HG03159 (cell line): ENCODE results near the gene HUS1B.

Source experiments
- ATAC-seq: cut with Tn5 transposase; IDR thresholded peaks from one replicate; pipeline ENCODE4 v1.9.1; 2021; ENCODE audit warnings: mild to moderate bottlenecking, moderate library complexity; ENCODE audit not compliant: unreplicated experiment

Gene HUS1B

DNA sequence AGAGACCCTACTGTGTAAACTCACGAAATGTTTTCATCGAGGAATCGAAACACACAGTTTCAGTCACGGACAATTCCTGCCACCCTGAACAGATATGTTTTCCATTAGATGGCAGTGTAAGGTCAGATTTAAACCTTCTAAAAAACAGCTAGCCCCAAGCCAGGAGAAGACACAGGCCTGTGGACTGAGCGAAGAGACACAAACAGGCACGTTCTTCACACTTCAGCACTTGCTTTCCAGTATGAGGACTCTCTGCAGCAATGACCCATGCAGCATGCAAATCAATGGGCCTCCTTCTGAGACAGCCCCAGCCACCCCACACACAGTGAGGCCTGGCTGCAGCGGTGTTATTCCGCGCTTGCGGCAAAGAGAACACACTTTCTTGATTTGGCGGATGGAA, 31.9 kb downstream of the HUS1B start:
- ATAC-seq: no peak

GRCh38 chr6:622462-622861, 34.4 kb downstream of the HUS1B start:
- no peak for ATAC-seq

- no peak for ATAC-seq
Observed at GRCh38 chr6:621931-622330, 35.0 kb downstream of the HUS1B start.

- ATAC-seq: no peak
Observed at GRCh38 chr6:620950-621349, 36.0 kb downstream of the HUS1B start.

DNA sequence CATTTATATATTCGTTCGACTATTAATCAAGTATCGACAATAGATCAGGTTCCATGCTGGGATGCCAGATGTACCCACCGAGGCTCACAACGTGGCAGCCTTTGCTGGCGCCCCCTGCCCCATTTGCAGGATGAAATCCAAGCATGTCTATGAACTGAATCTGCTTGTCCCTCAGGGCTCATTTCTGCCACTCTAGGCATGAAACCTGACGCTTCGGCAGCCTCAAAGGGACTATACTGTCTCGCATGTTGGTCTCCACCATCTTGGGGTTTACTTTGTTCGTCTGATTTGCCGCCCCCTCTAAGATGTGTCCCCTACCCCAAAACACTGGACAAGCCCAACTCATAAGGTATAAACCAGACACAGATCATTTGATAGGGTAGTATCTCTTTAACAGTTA, 36.7 kb downstream of the HUS1B start:
- ATAC-seq: no peak

DNA sequence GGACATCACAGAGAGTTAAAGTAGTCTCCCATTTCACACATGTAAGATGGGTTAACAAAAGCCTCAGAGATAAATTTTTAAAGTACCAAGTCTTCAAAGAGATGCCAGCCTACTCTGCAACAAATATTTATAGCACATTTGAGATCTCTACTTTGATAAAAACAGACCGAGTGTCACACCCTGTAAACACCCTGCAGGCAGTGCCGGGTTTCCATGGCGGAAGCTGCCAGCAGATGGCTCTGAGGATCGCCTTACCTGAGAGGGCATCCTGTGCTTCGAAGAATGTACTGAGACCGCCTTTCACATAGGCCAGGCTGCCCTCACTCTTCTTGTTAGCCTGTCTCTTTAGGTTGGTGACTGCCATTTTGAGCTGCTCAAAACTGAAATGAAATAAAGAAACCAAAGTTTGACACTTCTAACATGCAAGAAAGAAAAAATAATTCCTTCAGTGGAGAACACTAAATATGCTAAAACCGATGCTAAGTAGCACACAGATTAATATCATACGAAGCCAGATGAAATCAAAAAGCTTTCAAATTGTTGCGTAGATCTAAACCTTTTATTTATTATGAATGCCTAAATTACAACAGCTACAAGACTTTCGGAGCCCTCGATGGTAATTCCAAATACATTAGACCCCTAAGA, 39.3 kb downstream of the HUS1B start:
- no peak for ATAC-seq

GRCh38 chr6:613981-614380, 42.9 kb downstream of the HUS1B start:
- no peak for ATAC-seq

GRCh38 chr6:611928-612327, 45.0 kb downstream of the HUS1B start:
- no peak for ATAC-seq

DNA sequence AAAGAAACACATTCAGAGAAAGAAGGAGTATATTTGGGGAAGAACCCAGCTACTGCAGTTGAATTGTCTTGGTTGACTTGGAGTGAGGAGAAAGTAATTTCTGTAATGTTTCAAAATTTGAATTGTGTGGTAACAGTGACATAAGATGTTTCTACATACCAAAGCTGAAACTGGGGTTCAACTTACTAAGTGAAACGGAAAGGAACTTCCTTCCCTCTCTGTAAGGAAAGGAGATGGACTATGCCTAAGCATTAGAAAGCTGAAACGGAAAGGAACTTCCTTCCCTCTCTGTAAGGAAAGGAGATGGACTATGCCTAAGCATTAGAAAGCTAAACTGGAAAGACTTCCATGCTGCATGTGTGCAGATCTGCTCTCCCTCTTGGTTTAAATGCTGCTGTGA, 46.0 kb downstream of the HUS1B start:
- ATAC-seq: no peak

GRCh38 chr6:609905-610304, 47.0 kb downstream of the HUS1B start:
- ATAC-seq: no peak

DNA sequence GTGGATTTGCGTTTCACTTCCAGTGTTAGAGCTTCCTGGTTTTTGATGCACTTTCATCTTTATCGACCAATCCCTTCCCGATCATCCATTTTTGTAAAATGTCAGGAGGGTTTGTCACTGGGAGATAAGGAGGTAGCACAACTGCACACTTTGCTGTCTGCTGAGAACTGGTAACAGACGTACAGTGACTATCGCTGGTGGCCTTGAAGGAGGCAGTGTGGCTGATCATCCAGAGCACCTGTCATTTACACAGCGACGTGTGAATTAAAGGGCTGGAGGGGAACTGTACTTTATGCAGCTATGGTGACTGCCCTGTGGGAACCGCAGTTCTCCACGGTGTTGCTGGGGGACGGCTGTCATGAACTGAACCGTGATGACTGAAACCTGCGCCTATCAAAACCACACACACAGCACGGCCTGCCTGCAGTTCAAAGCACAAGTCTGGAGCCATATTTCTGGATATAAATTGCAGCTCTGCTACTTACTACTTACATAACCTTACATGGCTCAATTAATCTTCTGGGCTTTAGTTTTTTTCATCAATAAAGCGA, 50.0 kb downstream of the HUS1B start:
- no peak for ATAC-seq
